Fibroblast of pulmonary artery (primary cell): Measurements from ENCODE around the gene FEZF1.

ENCODE experiments used
- DNase-seq: peaks from one replicate; pipeline ENCODE4 v3.0.0-alpha.2; 2010; ENCODE audit warnings: low read depth
- H3K4me3 ChIP-seq: replicated peaks from 2 replicates; pipeline ENCODE4 v1.5.1; 2011; ENCODE audit warnings: low read depth, mild to moderate bottlenecking, control low read depth, low read length, moderate library complexity
- CTCF ChIP-seq: IDR thresholded peaks from 2 replicates; pipeline ENCODE4 v1.5.1; 2011; ENCODE audit warnings: mild to moderate bottlenecking, control low read depth, low read length, inconsistent platforms; ENCODE audit errors: missing control alignments

FEZF1 gene

GRCh38 chr7:122304319-122304975 is at the start of gene FEZF1:
FEZF1 (minus strand) TSS chr7:122304750; CDS start chr7:122304437, 313 bp downstream.
- no peak for TF ChIP-seq CTCF
- DNase-seq, result peak; percentile 8
- no peak within 1 kb of the TSS for H3K4me3 ChIP-seq

- no peak for DNase-seq
- TF ChIP-seq CTCF, result no peak
- no peak overlapping the region for H3K4me3 ChIP-seq
These were observed 47.9 kb upstream of the FEZF1 start for GRCh38 chr7:122352454-122352853.

GRCh38 chr7:122350701-122351100 is 46.2 kb upstream of the FEZF1 start:
- no peak for DNase-seq
- H3K4me3 ChIP-seq, result no peak overlapping the region
- no peak for TF ChIP-seq CTCF

GRCh38 chr7:122344303-122344620 is 39.7 kb upstream of the FEZF1 start:
- DNase-seq, result no peak
- TF ChIP-seq CTCF, result no peak
- H3K4me3 ChIP-seq, result no peak overlapping the region

- H3K4me3 ChIP-seq, result no peak overlapping the region
- no peak for DNase-seq
- no peak for TF ChIP-seq CTCF
These were observed 39.2 kb upstream of the FEZF1 start for GRCh38 chr7:122343601-122344302.

- no peak for DNase-seq
- TF ChIP-seq CTCF, result no peak
- H3K4me3 ChIP-seq, result no peak overlapping the region
These were observed 35.9 kb upstream of the FEZF1 start for GRCh38 chr7:122340427-122340826.
